T-helper 1 cell treated with Interleukin-12 subunit alpha and Interleukin-12 subunit beta and Interleukin-4 antibody, amounts not matched to agents 30 μg/mL and 1 μg/mL, for 36 hours (primary cell): ENCODE results near the gene IGSF3.

Source experiments
- H3K27ac Mint-ChIP-seq: one replicate; pipeline ENCODE4 v1.8.0; 2021; ENCODE audit warnings: mild to moderate bottlenecking, mixed read lengths
- H3K27me3 Mint-ChIP-seq: one replicate; pipeline ENCODE4 v1.8.0; 2021; ENCODE audit warnings: low read depth, mixed read lengths
- H3K36me3 Mint-ChIP-seq: one replicate; pipeline ENCODE4 v1.8.0; 2021; ENCODE audit warnings: low read depth, mixed read lengths
- H3K4me1 Mint-ChIP-seq: one replicate; pipeline ENCODE4 v1.8.0; 2021; ENCODE audit warnings: low read depth, mixed read lengths
- H3K4me3 Mint-ChIP-seq: one replicate; pipeline ENCODE4 v1.8.0; 2021; ENCODE audit warnings: mild to moderate bottlenecking, moderate library complexity, mixed read lengths
- H3K9me3 Mint-ChIP-seq: one replicate; pipeline ENCODE4 v1.8.0; 2021; ENCODE audit warnings: mixed read lengths

The IGSF3 gene

GRCh38 chr1:116580446-116581322, 86.8 kb downstream of the IGSF3 start:
- H3K36me3 Mint-ChIP-seq: no peaks in the 10 kb centered on the region
- H3K27me3 Mint-ChIP-seq: peaks cover 4% of the 10 kb centered on the region
- H3K4me1 Mint-ChIP-seq: peaks cover 2% of the 10 kb centered on the region
- H3K9me3 Mint-ChIP-seq: no peaks in the 10 kb centered on the region
- H3K27ac Mint-ChIP-seq: no peak overlapping the region
- H3K4me3 Mint-ChIP-seq: no peak overlapping the region

DNA sequence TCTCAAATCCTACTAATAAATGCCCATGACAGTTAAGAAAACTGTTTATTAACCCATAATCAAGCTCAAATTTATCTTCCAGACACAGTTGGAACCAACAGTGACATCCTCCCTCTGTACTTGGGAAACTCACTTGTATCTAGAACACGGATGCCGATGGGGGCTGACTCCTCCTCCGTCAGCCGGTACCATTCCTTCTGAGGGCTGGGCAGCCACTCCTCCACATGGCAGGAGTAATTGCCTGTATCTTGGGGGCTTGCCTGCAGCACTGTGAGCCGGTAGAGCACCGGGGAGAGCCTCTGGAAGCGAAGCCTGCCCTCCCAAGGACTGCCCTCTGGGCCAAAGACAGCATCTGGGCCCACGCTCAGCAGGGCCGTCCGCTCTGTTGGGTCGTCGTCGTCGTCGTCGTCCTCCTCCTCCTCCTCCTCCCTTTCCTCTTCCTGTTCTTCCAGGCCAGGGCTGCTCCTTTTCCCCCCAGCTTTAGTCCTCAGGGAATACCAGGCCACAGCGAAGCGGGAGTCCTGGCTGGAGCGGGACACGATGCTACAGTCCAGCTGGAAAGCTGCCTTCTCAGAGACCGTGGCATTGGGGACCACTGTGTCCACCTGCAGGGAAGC, 88.2 kb downstream of the IGSF3 start:
- H3K27me3 Mint-ChIP-seq: peaks cover 4% of the 10 kb centered on the region
- H3K4me1 Mint-ChIP-seq: peaks cover 10% of the 10 kb centered on the region
- H3K4me3 Mint-ChIP-seq: no peak overlapping the region
- H3K27ac Mint-ChIP-seq: no peak overlapping the region
- H3K9me3 Mint-ChIP-seq: no peaks in the 10 kb centered on the region
- H3K36me3 Mint-ChIP-seq: no peaks in the 10 kb centered on the region

DNA sequence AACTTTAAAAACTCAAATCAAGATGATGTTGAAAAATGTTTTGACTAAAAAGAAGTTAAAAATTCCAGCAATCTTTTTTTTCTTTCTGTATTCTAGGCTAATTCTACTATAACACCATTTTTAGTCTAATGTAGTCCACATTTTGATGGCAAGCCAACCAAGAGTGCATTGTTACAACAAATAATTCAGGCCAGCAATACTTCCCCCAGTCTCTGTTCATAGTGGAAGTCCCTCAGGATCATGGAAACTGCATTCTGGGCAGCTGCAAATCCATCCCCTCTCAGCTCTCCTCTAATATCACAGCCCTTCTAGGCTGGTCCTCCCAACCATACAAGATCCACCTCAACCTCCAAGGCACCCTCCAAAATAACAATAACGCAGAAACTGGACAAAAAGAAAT, 89.0 kb downstream of the IGSF3 start:
- Mint-ChIP-seq H3K4me3 (no peak overlapping the region), H3K4me1 (peaks cover 15% of the 10 kb centered on the region), H3K27ac (no peak overlapping the region), H3K9me3 (no peaks in the 10 kb centered on the region), H3K27me3 (peaks cover 4% of the 10 kb centered on the region), H3K36me3 (no peaks in the 10 kb centered on the region)

- H3K4me1 Mint-ChIP-seq: peaks cover 15% of the 10 kb centered on the region
- no peaks in the 10 kb centered on the region for H3K9me3 Mint-ChIP-seq
- no peaks in the 10 kb centered on the region for H3K36me3 Mint-ChIP-seq
- peaks cover 4% of the 10 kb centered on the region for H3K27me3 Mint-ChIP-seq
- H3K27ac Mint-ChIP-seq: no peak overlapping the region
- no peak overlapping the region for H3K4me3 Mint-ChIP-seq
Measured at GRCh38 chr1:116577759-116578314, 89.7 kb downstream of the IGSF3 start.

GRCh38 chr1:116574581-116575291, 92.8 kb downstream of the IGSF3 start:
- peaks cover 4% of the 10 kb centered on the region for H3K27me3 Mint-ChIP-seq
- H3K4me3 Mint-ChIP-seq: no peak overlapping the region
- H3K36me3 Mint-ChIP-seq: peaks cover 5% of the 10 kb centered on the region
- no peaks in the 10 kb centered on the region for H3K9me3 Mint-ChIP-seq
- H3K27ac Mint-ChIP-seq: no peak overlapping the region
- H3K4me1 Mint-ChIP-seq: peaks cover 31% of the 10 kb centered on the region

DNA sequence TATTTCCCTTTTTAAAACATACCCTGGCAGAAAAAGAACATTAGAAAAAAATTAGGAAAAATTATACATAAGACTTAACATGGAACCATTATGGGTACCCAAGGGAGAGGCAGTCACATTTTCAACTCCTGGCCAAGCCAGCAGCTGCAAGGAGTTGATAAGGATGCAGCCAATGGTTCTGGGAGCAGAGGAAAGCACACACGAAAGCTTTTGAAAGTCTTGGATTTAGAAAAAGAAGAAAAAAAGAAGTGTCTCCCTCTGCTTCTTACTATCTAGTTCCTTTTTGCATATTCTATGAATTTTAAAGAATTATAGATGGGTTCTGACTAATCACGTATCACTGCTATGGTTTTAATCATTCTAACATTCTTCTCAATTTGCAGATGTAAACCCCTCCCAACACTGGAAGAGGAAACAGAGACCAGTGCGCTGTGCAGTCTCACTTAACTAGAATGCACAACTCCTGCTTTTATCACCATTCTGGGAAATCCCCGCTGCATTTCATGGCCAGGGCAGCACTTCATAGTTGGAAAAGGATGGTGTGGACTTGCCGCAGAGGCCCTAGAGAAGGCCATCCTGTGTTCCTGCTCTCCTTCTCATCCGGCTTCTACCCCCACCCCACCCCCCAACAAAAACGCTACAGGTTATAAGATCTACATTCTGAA, 94.0 kb downstream of the IGSF3 start:
- Mint-ChIP-seq H3K4me1 (peaks cover 43% of the 10 kb centered on the region), H3K36me3 (peaks cover 13% of the 10 kb centered on the region), H3K27ac (no peak overlapping the region), H3K27me3 (peaks cover 4% of the 10 kb centered on the region), H3K4me3 (no peak overlapping the region), H3K9me3 (no peaks in the 10 kb centered on the region)

DNA sequence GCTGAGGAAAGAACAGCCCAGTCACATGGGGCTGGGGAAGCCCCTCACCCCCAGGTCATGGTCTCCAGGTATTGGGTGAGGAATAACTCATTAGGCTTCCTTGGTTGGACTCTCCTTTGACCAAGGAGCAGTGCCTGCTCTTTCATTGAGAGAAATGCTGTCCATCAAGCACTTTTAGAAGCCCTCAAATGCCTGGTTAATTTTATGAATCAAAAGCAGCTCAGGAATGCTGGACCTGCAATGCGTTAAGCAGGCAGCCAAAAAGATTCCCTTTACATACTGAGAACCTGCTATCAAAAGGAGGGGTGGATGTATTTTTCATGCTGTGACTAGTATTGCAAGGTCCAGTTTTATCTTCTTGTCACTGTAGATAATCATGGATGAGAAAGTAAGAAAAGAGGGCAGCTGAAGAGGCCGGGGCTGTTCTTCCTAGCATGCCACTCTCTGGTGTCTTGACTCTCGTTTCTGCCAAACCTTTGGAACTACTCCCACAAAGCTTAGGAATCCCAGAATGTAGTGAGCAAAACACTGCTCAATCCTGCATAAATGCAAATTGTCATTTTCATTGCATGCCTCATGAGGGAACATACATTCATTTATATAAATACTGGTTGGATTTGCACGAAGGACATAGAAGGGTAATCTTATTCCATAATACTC, 94.6 kb downstream of the IGSF3 start:
- H3K9me3 Mint-ChIP-seq: no peaks in the 10 kb centered on the region
- peaks cover 19% of the 10 kb centered on the region for H3K36me3 Mint-ChIP-seq
- H3K27ac Mint-ChIP-seq: no peak overlapping the region
- peaks cover 49% of the 10 kb centered on the region for H3K4me1 Mint-ChIP-seq
- peaks cover 4% of the 10 kb centered on the region for H3K27me3 Mint-ChIP-seq
- H3K4me3 Mint-ChIP-seq: no peak overlapping the region

DNA sequence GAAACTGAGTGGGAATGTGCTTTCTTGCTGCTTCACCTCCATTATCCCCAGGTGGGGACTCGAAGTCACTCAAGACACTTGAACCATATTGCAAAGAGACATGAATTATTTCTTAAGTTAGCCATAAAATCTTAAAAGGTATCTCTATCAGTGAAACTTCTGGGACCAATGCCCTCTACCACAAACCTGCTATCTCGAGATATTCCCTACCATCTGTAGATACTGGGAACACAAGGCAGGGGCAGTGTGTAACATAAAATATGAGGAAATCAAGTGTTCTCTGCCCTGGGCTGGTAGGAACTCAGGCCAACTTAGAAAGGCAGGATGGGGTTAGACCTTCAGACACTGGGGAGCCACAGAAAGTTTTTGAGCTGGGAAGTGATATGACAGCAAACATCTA, 95.4 kb downstream of the IGSF3 start:
- Mint-ChIP-seq H3K4me1 (peaks cover 53% of the 10 kb centered on the region), H3K27ac (peak overlapping the region; percentile 83), H3K27me3 (peaks cover under 1% of the 10 kb centered on the region), H3K36me3 (peaks cover 22% of the 10 kb centered on the region), H3K4me3 (peak overlapping the region; percentile 93), H3K9me3 (no peaks in the 10 kb centered on the region)

- H3K27me3 Mint-ChIP-seq: no peaks in the 10 kb centered on the region
- H3K9me3 Mint-ChIP-seq: no peaks in the 10 kb centered on the region
- peak overlapping the region; percentile 93 for H3K4me3 Mint-ChIP-seq
- peak overlapping the region; percentile 83 for H3K27ac Mint-ChIP-seq
- H3K36me3 Mint-ChIP-seq: peaks cover 26% of the 10 kb centered on the region
- H3K4me1 Mint-ChIP-seq: peaks cover 57% of the 10 kb centered on the region
Measured at GRCh38 chr1:116571215-116571919, 96.2 kb downstream of the IGSF3 start.

GRCh38 chr1:116570358-116571214, 96.9 kb downstream of the IGSF3 start, which contains the start of gene CD58:
TSS of gene CD58 (minus strand) at chr1:116571026. CDS start at chr1:116570972, 54 bp downstream.
- no peaks in the 10 kb centered on the region for H3K9me3 Mint-ChIP-seq
- peaks cover 59% of the 10 kb centered on the region for H3K4me1 Mint-ChIP-seq
- H3K27me3 Mint-ChIP-seq: no peaks in the 10 kb centered on the region

GRCh38 chr1:116569776-116570357, 97.7 kb downstream of the IGSF3 start:
- H3K36me3 Mint-ChIP-seq: peaks cover 37% of the 10 kb centered on the region
- peak overlapping the region; percentile 80 for H3K27ac Mint-ChIP-seq
- no peaks in the 10 kb centered on the region for H3K27me3 Mint-ChIP-seq
- peaks cover 62% of the 10 kb centered on the region for H3K4me1 Mint-ChIP-seq
- H3K4me3 Mint-ChIP-seq: peak overlapping the region; percentile 93
- H3K9me3 Mint-ChIP-seq: peaks cover 5% of the 10 kb centered on the region

More at GRCh38 chr1:116570358-116571214, 96.9 kb downstream of the IGSF3 start, which contains the start of gene CD58:
- peak within 1 kb of the TSS; percentile 83 for H3K27ac Mint-ChIP-seq
- peaks cover 31% of the 10 kb centered on the region for H3K36me3 Mint-ChIP-seq
- H3K4me3 Mint-ChIP-seq: peak within 1 kb of the TSS; percentile 93

DNA sequence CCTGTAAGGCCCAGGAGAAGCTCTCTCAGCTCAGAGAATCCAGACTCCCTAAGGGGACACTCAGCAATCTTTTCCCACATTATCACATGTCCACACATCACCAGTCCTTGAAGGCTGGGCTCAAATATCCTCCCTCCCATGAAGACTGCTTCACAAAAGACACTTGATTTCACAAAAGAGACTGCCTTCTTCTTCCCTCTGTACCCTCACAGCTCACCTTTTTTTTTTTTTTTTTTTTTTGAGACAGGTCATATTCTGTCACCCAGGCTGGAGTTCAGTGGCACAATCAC, 98.2 kb downstream of the IGSF3 start:
- Mint-ChIP-seq H3K27me3 (no peaks in the 10 kb centered on the region), H3K4me1 (peaks cover 60% of the 10 kb centered on the region), H3K9me3 (peaks cover 9% of the 10 kb centered on the region), H3K27ac (peak overlapping the region; percentile 80), H3K36me3 (peaks cover 42% of the 10 kb centered on the region), H3K4me3 (peak overlapping the region; percentile 93)
